GM12878 (cell line): ENCODE measurements around the gene SETBP1. TPM values are rescaled to one million over a fixed set of nuclear protein-coding genes. Genes with fewer than 3 reads are reported as not detected.

ENCODE experiments used
- ATAC-seq: fragments of 200-7000 bp; cut with Tn5 transposase; 3 replicates; pipeline ENCODE4 v1.9.1; 2020; ENCODE audit warnings: mild to moderate bottlenecking, moderate library complexity
- BruUV-seq: library from RNA; stranded (reverse); fragments of 400-500 nt; replicated peaks from 2 replicates; lab custom pipeline; 2021; lab: Mats Ljungman, UMichigan
- CTCF ChIA-PET: fragments of 300-600 bp; sonication (Branson Sonifier 250); formaldehyde crosslinking; extraction: SDS; loops from one replicate; lab custom pipeline; 2021; ENCODE audit warnings: inconsistent platforms; lab: Yijun Ruan, JAX
- POLR2A ChIA-PET: fragments of 350-600 bp; formaldehyde crosslinking; extraction: SDS; loops from one replicate; lab custom pipeline; 2021; ENCODE audit warnings: inconsistent platforms; lab: Charles Lee
- RAD21 ChIA-PET: fragments of 300-600 bp; sonication (Branson Sonifier 250); formaldehyde crosslinking; loops from one replicate; lab custom pipeline; 2023; ENCODE audit warnings: antibody characterized with exemption; ENCODE audit not compliant: unreplicated experiment; lab: Charles Lee
- SMC1A ChIA-PET: fragments of 300-600 bp; sonication (Branson Sonifier 250); formaldehyde crosslinking; loops from one replicate; lab custom pipeline; 2023; ENCODE audit not compliant: unreplicated experiment, uncharacterized antibody; lab: Charles Lee
- DNase-seq: peaks from one replicate; pipeline ENCODE4 v3.0.0-alpha.2; 2011; ENCODE audit warnings: low read depth, low spot score
- FAIRE-seq: peaks from 3 replicates; lab custom pipeline; 2011; peaks lifted over from hg19 to GRCh38; lab: Jason Lieb, UNC
- H2AFZ ChIP-seq: 2 replicates; pipeline ENCODE4 v1.6.0; 2011; ENCODE audit warnings: low read depth, low read length, control low read depth; ENCODE audit not compliant: control insufficient read depth
- H3K27ac ChIP-seq: 2 replicates; pipeline ENCODE4 v1.5.1; 2011; ENCODE audit warnings: control low read depth; ENCODE audit not compliant: control insufficient read depth, insufficient read depth
- H3K27me3 ChIP-seq, 2 experiments: replicated peaks in 1 of 2; 2 replicates each; pipeline versions ENCODE4 v1.6.0 to v1.6.1; 2011; ENCODE audit warnings: low read length in 1 of 2; ENCODE audit not compliant: control insufficient read depth in 2 of 2, insufficient read depth in 2 of 2
- H3K36me3 ChIP-seq, 2 experiments: 2 replicates each; pipeline ENCODE4 v1.5.1; 2011; ENCODE audit warnings: low read length in 1 of 2; ENCODE audit not compliant: control insufficient read depth in 2 of 2, insufficient read depth in 2 of 2
- H3K4me1 ChIP-seq: 2 replicates; pipeline ENCODE4 v1.6.1; 2011; ENCODE audit warnings: mild to moderate bottlenecking, low read length, moderate library complexity, mixed read lengths; ENCODE audit not compliant: control insufficient read depth, insufficient read depth
- H3K4me2 ChIP-seq: 2 replicates; pipeline ENCODE4 v1.6.0; 2011; ENCODE audit warnings: control low read depth; ENCODE audit not compliant: control insufficient read depth, insufficient read depth
- H3K4me3 ChIP-seq: fragments of 200-600 bp; sonication (generic); 2 replicates; pipeline ENCODE4 v1.5.1; 2016
- H3K79me2 ChIP-seq: 2 replicates; pipeline ENCODE4 v1.6.0; 2011; ENCODE audit warnings: low read length; ENCODE audit not compliant: control insufficient read depth, insufficient read depth
- H3K9ac ChIP-seq: 2 replicates; pipeline ENCODE4 v1.8.0; 2011; ENCODE audit warnings: low read length, control low read depth, mixed read lengths; ENCODE audit not compliant: control insufficient read depth, insufficient read depth
- H3K9me3 ChIP-seq: replicated peaks from 3 replicates; pipeline ENCODE4 v1.5.1; 2011; ENCODE audit warnings: mild to moderate bottlenecking, low read length; ENCODE audit not compliant: control insufficient read depth, insufficient read depth
- H4K20me1 ChIP-seq: 2 replicates; pipeline ENCODE4 v1.6.0; 2011; ENCODE audit not compliant: control insufficient read depth, insufficient read depth
- CHD4 ChIP-seq: fragments of 200-600 bp; sonication (generic); IDR thresholded peaks from 2 replicates; pipeline ENCODE4 v1.6.1; 2016; ENCODE audit warnings: mild to moderate bottlenecking
- GABPA ChIP-seq: IDR thresholded peaks from 2 replicates; pipeline ENCODE4 v1.6.1; 2014; ENCODE audit warnings: antibody characterized with exemption, low read depth, mild to moderate bottlenecking, inconsistent platforms
- NBN ChIP-seq: fragments of 450-650 bp; IDR thresholded peaks from 2 replicates; pipeline ENCODE4 v1.6.1; 2016
- NFYA ChIP-seq: IDR thresholded peaks from 2 replicates; pipeline ENCODE4 v1.6.1; 2011; ENCODE audit warnings: low read depth, mild to moderate bottlenecking, low read length, improper control_type of control experiment, borderline replicate concordance
- PAX5 ChIP-seq: IDR thresholded peaks from 2 replicates; pipeline ENCODE4 v1.6.1; 2011; ENCODE audit warnings: low read depth, low read length, borderline replicate concordance
- STAT1 ChIP-seq: fragments of 450-650 bp; conservative IDR thresholded peaks from 2 replicates; pipeline ENCODE4 v1.6.1; 2014; ENCODE audit warnings: antibody characterized with exemption, mild to moderate bottlenecking
- TCF3 ChIP-seq: IDR thresholded peaks from 2 replicates; pipeline ENCODE4 v1.6.1; 2012; ENCODE audit warnings: low read depth, mild to moderate bottlenecking, low read length, borderline replicate concordance; ENCODE audit not compliant: insufficient read depth
- ZNF24 ChIP-seq: fragments of 450-650 bp; IDR thresholded peaks from 2 replicates; pipeline ENCODE4 v1.6.1; 2017; ENCODE audit warnings: antibody characterized with exemption, mild to moderate bottlenecking
- ZNF274 ChIP-seq: IDR thresholded peaks from one replicate; pipeline ENCODE4 v1.8.0; 2011; ENCODE audit not compliant: insufficient read length, insufficient read depth
- ZNF622 ChIP-seq: fragments of 450-650 bp; IDR thresholded peaks from 2 replicates; pipeline ENCODE4 v1.6.1; 2017; ENCODE audit warnings: mild to moderate bottlenecking, inconsistent platforms
- WGBS: methylation state at CpG from one replicate; pipeline ENCODE4 v1.1.6; 2016; ENCODE audit warnings: low lambda C conversion rate; ENCODE audit not compliant: insufficient replicate concordance, insufficient coverage; ENCODE audit errors: missing lambda C conversion rate; 5-methylcytosine and 5-hydroxymethylcytosine counted together
- in situ Hi-C: fragments of 300-500 bp; cut with MboI; formaldehyde crosslinking; loops from 9 replicates; pipeline ENCODE4 v1.14.3; 2018; ENCODE audit warnings: mixed read lengths
- intact Hi-C: fragments of 100-400 bp; cut with micrococcal nuclease; formaldehyde crosslinking; loops from one replicate; pipeline ENCODE4 v1.14.2; 2022; ENCODE audit not compliant: unreplicated experiment
- polyA plus RNA-seq, 11 experiments: library from polyadenylated mRNA; depleted of rRNA in 4 of 11; unstranded in 6 of 11; stranded (reverse) in 5 of 11; fragments of >200 nt; fragmentation: Nextera tagmentation in 4 of 11; fragmentation: Illumina TruSeq in 1 of 11; extraction: Ambion mirVana in 4 of 11; extraction: Trizol in 1 of 11; gene quantifications; 1 replicate in 1 of 11; 2 replicates in 10 of 11; pipeline versions ENCODE4 v1.2.1 to v1.2.3, GENCODE V29; 2011 to 2016; ENCODE audit warnings: inconsistent platforms in 2 of 11, missing spikeins in 2 of 11, low read depth in 1 of 11
- total RNA-seq, 4 experiments: library from RNA; depleted of rRNA in 3 of 4; stranded (reverse); fragments of >200 nt in 3 of 4; fragmentation: Illumina TruSeq in 1 of 4; extraction: Trizol in 1 of 4; gene quantifications; 2 replicates each; pipeline versions ENCODE4 v1.2.1 to v1.2.3, GENCODE V29; 2013 to 2021
- TF ChIP-seq, protein P1 (sequence below): fragments of 150-350 bp; IDR thresholded peaks from 2 replicates; pipeline ENCODE4 v1.6.1; 2016; ENCODE audit warnings: low read depth, low read length
- TF ChIP-seq, protein P2 (sequence below): fragments of 450-650 bp; IDR thresholded peaks from 2 replicates; pipeline ENCODE4 v1.6.1; 2017; ENCODE audit warnings: borderline replicate concordance

SETBP1 gene
- total and polyA plus RNA-seq, 10 of the 15 experiments (the other 5 are each of a cell fraction or from before 2014, with no cell fraction given): 0.99 to 29.7 (median 8.3) TPM

DNA sequence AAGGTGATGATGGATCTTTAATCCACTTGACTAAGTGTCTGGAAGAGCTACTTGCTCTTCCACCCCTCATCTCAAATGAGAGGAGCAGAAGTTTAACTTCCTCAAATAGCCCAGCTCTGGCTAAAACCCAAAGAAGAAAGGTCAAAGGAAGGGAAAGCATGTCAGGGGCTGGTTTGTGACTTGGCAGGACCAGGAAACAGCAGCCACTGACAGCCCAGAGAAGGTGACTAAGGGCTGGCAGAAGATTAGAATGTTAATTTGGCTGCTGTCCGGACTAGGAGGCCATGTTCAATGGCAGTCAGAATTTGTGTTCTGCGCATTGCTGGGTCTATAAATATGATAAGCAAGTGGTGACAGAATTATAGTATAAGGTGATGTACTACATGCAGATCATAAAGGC is 386.2 kb downstream of the SETBP1 start:
- H3K36me3 ChIP-seq: no peaks in the 10 kb centered on the region; a peak in 1 of 4 replicates
- H3K79me2 ChIP-seq: no peaks in the 10 kb centered on the region
- no peak overlapping the region for H3K4me2 ChIP-seq
- WGBS: 100% methylated on average over 2 of the region's 2 CpGs
- H3K27me3 ChIP-seq: no peaks in the 10 kb centered on the region
- TF ChIP-seq, protein P1, sequence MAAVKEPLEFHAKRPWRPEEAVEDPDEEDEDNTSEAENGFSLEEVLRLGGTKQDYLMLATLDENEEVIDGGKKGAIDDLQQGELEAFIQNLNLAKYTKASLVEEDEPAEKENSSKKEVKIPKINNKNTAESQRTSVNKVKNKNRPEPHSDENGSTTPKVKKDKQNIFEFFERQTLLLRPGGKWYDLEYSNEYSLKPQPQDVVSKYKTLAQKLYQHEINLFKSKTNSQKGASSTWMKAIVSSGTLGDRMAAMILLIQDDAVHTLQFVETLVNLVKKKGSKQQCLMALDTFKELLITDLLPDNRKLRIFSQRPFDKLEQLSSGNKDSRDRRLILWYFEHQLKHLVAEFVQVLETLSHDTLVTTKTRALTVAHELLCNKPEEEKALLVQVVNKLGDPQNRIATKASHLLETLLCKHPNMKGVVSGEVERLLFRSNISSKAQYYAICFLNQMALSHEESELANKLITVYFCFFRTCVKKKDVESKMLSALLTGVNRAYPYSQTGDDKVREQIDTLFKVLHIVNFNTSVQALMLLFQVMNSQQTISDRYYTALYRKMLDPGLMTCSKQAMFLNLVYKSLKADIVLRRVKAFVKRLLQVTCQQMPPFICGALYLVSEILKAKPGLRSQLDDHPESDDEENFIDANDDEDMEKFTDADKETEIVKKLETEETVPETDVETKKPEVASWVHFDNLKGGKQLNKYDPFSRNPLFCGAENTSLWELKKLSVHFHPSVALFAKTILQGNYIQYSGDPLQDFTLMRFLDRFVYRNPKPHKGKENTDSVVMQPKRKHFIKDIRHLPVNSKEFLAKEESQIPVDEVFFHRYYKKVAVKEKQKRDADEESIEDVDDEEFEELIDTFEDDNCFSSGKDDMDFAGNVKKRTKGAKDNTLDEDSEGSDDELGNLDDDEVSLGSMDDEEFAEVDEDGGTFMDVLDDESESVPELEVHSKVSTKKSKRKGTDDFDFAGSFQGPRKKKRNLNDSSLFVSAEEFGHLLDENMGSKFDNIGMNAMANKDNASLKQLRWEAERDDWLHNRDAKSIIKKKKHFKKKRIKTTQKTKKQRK: no peak
- TF ChIP-seq GABPA: no peak
- TF ChIP-seq, protein P2, sequence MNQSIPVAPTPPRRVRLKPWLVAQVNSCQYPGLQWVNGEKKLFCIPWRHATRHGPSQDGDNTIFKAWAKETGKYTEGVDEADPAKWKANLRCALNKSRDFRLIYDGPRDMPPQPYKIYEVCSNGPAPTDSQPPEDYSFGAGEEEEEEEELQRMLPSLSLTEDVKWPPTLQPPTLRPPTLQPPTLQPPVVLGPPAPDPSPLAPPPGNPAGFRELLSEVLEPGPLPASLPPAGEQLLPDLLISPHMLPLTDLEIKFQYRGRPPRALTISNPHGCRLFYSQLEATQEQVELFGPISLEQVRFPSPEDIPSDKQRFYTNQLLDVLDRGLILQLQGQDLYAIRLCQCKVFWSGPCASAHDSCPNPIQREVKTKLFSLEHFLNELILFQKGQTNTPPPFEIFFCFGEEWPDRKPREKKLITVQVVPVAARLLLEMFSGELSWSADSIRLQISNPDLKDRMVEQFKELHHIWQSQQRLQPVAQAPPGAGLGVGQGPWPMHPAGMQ: no peak
- TF ChIP-seq TCF3: no peak
- TF ChIP-seq STAT1: no peak
- no peak for TF ChIP-seq ZNF24
- no peak for TF ChIP-seq PAX5
- TF ChIP-seq ZNF622: no peak
- TF ChIP-seq ZNF274: no peak
- no peak for TF ChIP-seq CHD4
- no peak for TF ChIP-seq NBN
- no peak for TF ChIP-seq NFYA
- TF ChIP-seq, all 136 proteins: peak for 0
- intact Hi-C loops: no loop called here
- Histone ChIP-seq H2AFZ (no peak overlapping the region), H3K9ac (no peak overlapping the region), H3K4me3 (no peak overlapping the region), H3K4me1 (no peaks in the 10 kb centered on the region), H3K9me3 (no peaks in the 10 kb centered on the region; the same call in 2 of the 3 replicates), H3K27ac (no peak overlapping the region), H4K20me1 (no peaks in the 10 kb centered on the region)
- BruUV-seq: no TSS peak
- in situ Hi-C loops: no loop called here
- POLR2A ChIA-PET: no interaction called here
- RAD21 ChIA-PET: interaction anchor here (1.1 to 1.7 kb wide), 2 partner anchors 146 to 148 kb away, joined by 3 to 6 read pairs; no protein-coding TSS in a partner anchor
- DNase-seq (peak; percentile 2), FAIRE-seq (no peak), ATAC-seq (no peak; the same call in 2 of the 3 replicates)
- CTCF ChIA-PET: interaction anchor here (0.9 to 1.9 kb wide), 2 partner anchors 93 to 146 kb away, joined by 3 to 7 read pairs; no protein-coding TSS in a partner anchor
- SMC1A ChIA-PET: interaction anchor here (0.6 to 1.8 kb wide), 8 partner anchors 10 to 1414 kb away, joined by 3 to 6 read pairs (median 3); no protein-coding TSS in a partner anchor
